ENCODE measurements around the gene DVL1. TPM values are rescaled to one million over a fixed set of nuclear protein-coding genes. Genes with fewer than 3 reads are reported as not detected.

The DVL1 gene
- total RNA-seq, 1 experiment from 2014 or later, result 91.4 TPM

GRCh38 chr1:1342061-1342562 is 7.1 kb downstream of the DVL1 start:
- DNase-seq (ENCODE audit: low spot score), result no peak
- TF ChIP-seq OVOL2 (CRISPR knock-in tag; IDR thresholded peaks at IDR 0.05; ENCODE audit: borderline replicate concordance), result no peak
- TF ChIP-seq ZNF317 (CRISPR knock-in tag; IDR thresholded peaks at IDR 0.05; ENCODE audit: borderline replicate concordance, low read depth), result no peak
- TF ChIP-seq, protein P1, sequence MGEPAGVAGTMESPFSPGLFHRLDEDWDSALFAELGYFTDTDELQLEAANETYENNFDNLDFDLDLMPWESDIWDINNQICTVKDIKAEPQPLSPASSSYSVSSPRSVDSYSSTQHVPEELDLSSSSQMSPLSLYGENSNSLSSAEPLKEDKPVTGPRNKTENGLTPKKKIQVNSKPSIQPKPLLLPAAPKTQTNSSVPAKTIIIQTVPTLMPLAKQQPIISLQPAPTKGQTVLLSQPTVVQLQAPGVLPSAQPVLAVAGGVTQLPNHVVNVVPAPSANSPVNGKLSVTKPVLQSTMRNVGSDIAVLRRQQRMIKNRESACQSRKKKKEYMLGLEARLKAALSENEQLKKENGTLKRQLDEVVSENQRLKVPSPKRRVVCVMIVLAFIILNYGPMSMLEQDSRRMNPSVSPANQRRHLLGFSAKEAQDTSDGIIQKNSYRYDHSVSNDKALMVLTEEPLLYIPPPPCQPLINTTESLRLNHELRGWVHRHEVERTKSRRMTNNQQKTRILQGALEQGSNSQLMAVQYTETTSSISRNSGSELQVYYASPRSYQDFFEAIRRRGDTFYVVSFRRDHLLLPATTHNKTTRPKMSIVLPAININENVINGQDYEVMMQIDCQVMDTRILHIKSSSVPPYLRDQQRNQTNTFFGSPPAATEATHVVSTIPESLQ (CRISPR knock-in tag; IDR thresholded peaks at IDR 0.05), result no peak
- TF ChIP-seq KAT7 (CRISPR knock-in tag; IDR thresholded peaks at IDR 0.05; ENCODE audit: borderline replicate concordance), result no peak
- no peak for TF ChIP-seq TEAD4 (CRISPR knock-in tag; IDR thresholded peaks at IDR 0.05)
- no peak for TF ChIP-seq FOXJ3 (CRISPR knock-in tag; IDR thresholded peaks at IDR 0.05; ENCODE audit: borderline replicate concordance)
- TF ChIP-seq, protein P2, sequence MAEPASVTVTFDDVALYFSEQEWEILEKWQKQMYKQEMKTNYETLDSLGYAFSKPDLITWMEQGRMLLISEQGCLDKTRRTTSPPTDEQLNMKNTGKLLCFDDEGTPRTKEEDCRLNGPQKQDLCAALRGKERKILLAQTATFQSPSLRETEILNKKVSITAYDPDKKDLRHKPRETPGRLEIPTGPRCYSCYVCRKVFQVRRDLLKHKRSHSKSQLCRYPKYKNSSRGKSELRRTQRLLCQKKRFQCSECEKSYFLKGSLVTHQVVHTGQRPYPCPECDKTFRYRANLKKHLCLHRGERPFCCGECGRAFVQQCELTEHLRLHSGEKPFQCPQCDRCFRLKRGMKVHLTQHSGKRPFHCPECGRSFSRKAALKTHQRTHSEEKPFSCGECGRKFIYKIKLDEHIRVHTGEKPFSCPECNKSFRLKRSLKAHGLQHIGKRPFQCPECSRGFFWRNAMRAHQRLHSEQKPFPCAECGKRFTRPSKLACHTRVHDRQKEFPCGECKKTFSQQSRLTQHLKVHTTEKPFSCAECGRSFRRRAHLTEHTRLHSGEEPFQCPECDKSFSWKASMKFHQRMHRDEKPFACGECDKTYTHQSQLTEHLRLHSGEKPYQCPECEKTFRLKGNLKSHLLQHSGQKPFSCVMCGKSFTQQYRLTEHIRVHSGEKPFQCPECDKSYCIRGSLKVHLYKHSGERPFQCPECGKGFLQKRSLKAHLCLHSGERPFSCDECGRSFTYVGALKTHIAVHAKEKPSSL (CRISPR knock-in tag; conservative IDR thresholded peaks at IDR 0.05), result no peak
- TF ChIP-seq, protein P3, sequence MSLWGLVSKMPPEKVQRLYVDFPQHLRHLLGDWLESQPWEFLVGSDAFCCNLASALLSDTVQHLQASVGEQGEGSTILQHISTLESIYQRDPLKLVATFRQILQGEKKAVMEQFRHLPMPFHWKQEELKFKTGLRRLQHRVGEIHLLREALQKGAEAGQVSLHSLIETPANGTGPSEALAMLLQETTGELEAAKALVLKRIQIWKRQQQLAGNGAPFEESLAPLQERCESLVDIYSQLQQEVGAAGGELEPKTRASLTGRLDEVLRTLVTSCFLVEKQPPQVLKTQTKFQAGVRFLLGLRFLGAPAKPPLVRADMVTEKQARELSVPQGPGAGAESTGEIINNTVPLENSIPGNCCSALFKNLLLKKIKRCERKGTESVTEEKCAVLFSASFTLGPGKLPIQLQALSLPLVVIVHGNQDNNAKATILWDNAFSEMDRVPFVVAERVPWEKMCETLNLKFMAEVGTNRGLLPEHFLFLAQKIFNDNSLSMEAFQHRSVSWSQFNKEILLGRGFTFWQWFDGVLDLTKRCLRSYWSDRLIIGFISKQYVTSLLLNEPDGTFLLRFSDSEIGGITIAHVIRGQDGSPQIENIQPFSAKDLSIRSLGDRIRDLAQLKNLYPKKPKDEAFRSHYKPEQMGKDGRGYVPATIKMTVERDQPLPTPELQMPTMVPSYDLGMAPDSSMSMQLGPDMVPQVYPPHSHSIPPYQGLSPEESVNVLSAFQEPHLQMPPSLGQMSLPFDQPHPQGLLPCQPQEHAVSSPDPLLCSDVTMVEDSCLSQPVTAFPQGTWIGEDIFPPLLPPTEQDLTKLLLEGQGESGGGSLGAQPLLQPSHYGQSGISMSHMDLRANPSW (CRISPR knock-in tag; conservative IDR thresholded peaks at IDR 0.05; ENCODE audit: low read depth), result no peak
- TF ChIP-seq ZNF121 (CRISPR knock-in tag; IDR thresholded peaks at IDR 0.05), result no peak
- no peak for TF ChIP-seq ZNF232 (CRISPR knock-in tag; IDR thresholded peaks at IDR 0.05)
- no peak for TF ChIP-seq ATF2 (CRISPR knock-in tag; IDR thresholded peaks at IDR 0.05; ENCODE audit: borderline replicate concordance, low read depth)
- no peak for TF ChIP-seq FOXK1 (CRISPR knock-in tag; IDR thresholded peaks at IDR 0.05)
- TF ChIP-seq, protein P4, sequence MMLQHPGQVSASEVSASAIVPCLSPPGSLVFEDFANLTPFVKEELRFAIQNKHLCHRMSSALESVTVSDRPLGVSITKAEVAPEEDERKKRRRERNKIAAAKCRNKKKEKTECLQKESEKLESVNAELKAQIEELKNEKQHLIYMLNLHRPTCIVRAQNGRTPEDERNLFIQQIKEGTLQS (CRISPR knock-in tag; conservative IDR thresholded peaks at IDR 0.05), result no peak
- TF ChIP-seq, protein P5, sequence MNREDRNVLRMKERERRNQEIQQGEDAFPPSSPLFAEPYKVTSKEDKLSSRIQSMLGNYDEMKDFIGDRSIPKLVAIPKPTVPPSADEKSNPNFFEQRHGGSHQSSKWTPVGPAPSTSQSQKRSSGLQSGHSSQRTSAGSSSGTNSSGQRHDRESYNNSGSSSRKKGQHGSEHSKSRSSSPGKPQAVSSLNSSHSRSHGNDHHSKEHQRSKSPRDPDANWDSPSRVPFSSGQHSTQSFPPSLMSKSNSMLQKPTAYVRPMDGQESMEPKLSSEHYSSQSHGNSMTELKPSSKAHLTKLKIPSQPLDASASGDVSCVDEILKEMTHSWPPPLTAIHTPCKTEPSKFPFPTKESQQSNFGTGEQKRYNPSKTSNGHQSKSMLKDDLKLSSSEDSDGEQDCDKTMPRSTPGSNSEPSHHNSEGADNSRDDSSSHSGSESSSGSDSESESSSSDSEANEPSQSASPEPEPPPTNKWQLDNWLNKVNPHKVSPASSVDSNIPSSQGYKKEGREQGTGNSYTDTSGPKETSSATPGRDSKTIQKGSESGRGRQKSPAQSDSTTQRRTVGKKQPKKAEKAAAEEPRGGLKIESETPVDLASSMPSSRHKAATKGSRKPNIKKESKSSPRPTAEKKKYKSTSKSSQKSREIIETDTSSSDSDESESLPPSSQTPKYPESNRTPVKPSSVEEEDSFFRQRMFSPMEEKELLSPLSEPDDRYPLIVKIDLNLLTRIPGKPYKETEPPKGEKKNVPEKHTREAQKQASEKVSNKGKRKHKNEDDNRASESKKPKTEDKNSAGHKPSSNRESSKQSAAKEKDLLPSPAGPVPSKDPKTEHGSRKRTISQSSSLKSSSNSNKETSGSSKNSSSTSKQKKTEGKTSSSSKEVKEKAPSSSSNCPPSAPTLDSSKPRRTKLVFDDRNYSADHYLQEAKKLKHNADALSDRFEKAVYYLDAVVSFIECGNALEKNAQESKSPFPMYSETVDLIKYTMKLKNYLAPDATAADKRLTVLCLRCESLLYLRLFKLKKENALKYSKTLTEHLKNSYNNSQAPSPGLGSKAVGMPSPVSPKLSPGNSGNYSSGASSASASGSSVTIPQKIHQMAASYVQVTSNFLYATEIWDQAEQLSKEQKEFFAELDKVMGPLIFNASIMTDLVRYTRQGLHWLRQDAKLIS (CRISPR knock-in tag; IDR thresholded peaks at IDR 0.05; ENCODE audit: borderline replicate concordance), result no peak
- TF ChIP-seq ZBTB43 (CRISPR knock-in tag; IDR thresholded peaks at IDR 0.05), result no peak
- no peak for TF ChIP-seq RELA (CRISPR knock-in tag; IDR thresholded peaks at IDR 0.05; ENCODE audit: borderline replicate concordance)
- no peak for TF ChIP-seq NFE2L1 (CRISPR knock-in tag; IDR thresholded peaks at IDR 0.05)
- TF ChIP-seq, protein P6, sequence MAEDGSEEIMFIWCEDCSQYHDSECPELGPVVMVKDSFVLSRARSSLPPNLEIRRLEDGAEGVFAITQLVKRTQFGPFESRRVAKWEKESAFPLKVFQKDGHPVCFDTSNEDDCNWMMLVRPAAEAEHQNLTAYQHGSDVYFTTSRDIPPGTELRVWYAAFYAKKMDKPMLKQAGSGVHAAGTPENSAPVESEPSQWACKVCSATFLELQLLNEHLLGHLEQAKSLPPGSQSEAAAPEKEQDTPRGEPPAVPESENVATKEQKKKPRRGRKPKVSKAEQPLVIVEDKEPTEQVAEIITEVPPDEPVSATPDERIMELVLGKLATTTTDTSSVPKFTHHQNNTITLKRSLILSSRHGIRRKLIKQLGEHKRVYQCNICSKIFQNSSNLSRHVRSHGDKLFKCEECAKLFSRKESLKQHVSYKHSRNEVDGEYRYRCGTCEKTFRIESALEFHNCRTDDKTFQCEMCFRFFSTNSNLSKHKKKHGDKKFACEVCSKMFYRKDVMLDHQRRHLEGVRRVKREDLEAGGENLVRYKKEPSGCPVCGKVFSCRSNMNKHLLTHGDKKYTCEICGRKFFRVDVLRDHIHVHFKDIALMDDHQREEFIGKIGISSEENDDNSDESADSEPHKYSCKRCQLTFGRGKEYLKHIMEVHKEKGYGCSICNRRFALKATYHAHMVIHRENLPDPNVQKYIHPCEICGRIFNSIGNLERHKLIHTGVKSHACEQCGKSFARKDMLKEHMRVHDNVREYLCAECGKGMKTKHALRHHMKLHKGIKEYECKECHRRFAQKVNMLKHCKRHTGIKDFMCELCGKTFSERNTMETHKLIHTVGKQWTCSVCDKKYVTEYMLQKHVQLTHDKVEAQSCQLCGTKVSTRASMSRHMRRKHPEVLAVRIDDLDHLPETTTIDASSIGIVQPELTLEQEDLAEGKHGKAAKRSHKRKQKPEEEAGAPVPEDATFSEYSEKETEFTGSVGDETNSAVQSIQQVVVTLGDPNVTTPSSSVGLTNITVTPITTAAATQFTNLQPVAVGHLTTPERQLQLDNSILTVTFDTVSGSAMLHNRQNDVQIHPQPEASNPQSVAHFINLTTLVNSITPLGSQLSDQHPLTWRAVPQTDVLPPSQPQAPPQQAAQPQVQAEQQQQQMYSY (CRISPR knock-in tag; IDR thresholded peaks at IDR 0.05), result no peak
- no peak for TF ChIP-seq EMX1 (CRISPR knock-in tag; IDR thresholded peaks at IDR 0.05)
- H3K27ac Mint-ChIP-seq, result no peak overlapping the region
- peaks cover 17% of the 10 kb centered on the region for H3K36me3 Mint-ChIP-seq
- H3K4me3 Mint-ChIP-seq, result no peak overlapping the region
- H3K27me3 Mint-ChIP-seq (ENCODE audit: low read depth), result no peaks in the 10 kb centered on the region
- ChIA-PET POLR2A (no interaction called here), CTCF (interaction anchor here (1.0 kb wide), 1 partner anchor 12 kb away, joined by 3 read pairs; no protein-coding TSS in a partner anchor)
- ATAC-seq, result no peak
- peaks cover 8% of the 10 kb centered on the region for H3K9me3 Mint-ChIP-seq
- H3K4me1 Mint-ChIP-seq, result peaks cover under 1% of the 10 kb centered on the region

All from WTC11 (cell line).